Stimulated activated memory B cell treated with anti-CD40 and anti-IgM and Interleukin-4, amounts not matched to agents 10 μg/mL and 1 μg/mL and 100 μg/mL, for 72 hours (primary cell): ENCODE data around the gene SNX4.
"Not testable (repeated sequence)": the region's sequence is repeated elsewhere in the genome, so short reads cannot be mapped to it uniquely, and the experiment has no call there.

Experiments used
- ATAC-seq: fragments of 150-1000 bp; cut with Tn5 transposase; 2 replicates; pipeline ENCODE4 v1.10.0; 2021
- H3K27ac Mint-ChIP-seq: one replicate; pipeline ENCODE4 v1.8.0; 2022; ENCODE audit warnings: mild to moderate bottlenecking, mixed read lengths
- H3K27me3 Mint-ChIP-seq: one replicate; pipeline ENCODE4 v1.8.0; 2022; ENCODE audit warnings: mixed read lengths
- H3K36me3 Mint-ChIP-seq: one replicate; pipeline ENCODE4 v1.8.0; 2022; ENCODE audit warnings: mixed read lengths
- H3K4me1 Mint-ChIP-seq: one replicate; pipeline ENCODE4 v1.8.0; 2022; ENCODE audit warnings: mixed read lengths
- H3K4me3 Mint-ChIP-seq: one replicate; pipeline ENCODE4 v1.8.0; 2022; ENCODE audit warnings: mild to moderate bottlenecking, moderate library complexity, mixed read lengths
- H3K9me3 Mint-ChIP-seq: one replicate; pipeline ENCODE4 v1.8.0; 2022; ENCODE audit warnings: mixed read lengths

SNX4 gene

GRCh38 chr3:125434582-125435011 is 85.4 kb downstream of the SNX4 start:
- Mint-ChIP-seq H3K36me3 (no peaks in the 10 kb centered on the region), H3K4me1 (peaks cover 8% of the 10 kb centered on the region), H3K9me3 (no peaks in the 10 kb centered on the region), H3K27ac (no peak overlapping the region), H3K4me3 (peak overlapping the region; percentile 8), H3K27me3 (no peaks in the 10 kb centered on the region)
- peak; percentile 77 for ATAC-seq

GRCh38 chr3:125433611-125434041 is 86.4 kb downstream of the SNX4 start:
- peaks cover 8% of the 10 kb centered on the region for H3K4me1 Mint-ChIP-seq
- ATAC-seq = no peak
- H3K4me3 Mint-ChIP-seq = no peak overlapping the region
- no peaks in the 10 kb centered on the region for H3K27me3 Mint-ChIP-seq
- no peaks in the 10 kb centered on the region for H3K9me3 Mint-ChIP-seq
- no peaks in the 10 kb centered on the region for H3K36me3 Mint-ChIP-seq
- H3K27ac Mint-ChIP-seq = no peak overlapping the region

- Mint-ChIP-seq H3K4me1 (peaks cover 8% of the 10 kb centered on the region), H3K27ac (no peak overlapping the region), H3K27me3 (no peaks in the 10 kb centered on the region), H3K36me3 (no peaks in the 10 kb centered on the region), H3K9me3 (no peaks in the 10 kb centered on the region), H3K4me3 (no peak overlapping the region)
- ATAC-seq = no peak
Observed at GRCh38 chr3:125433091-125433534, 86.9 kb downstream of the SNX4 start.

- H3K9me3 Mint-ChIP-seq = no peaks in the 10 kb centered on the region
- ATAC-seq = no peak
- no peaks in the 10 kb centered on the region for H3K36me3 Mint-ChIP-seq
- no peak overlapping the region for H3K27ac Mint-ChIP-seq
- H3K4me1 Mint-ChIP-seq = peaks cover 8% of the 10 kb centered on the region
- no peaks in the 10 kb centered on the region for H3K27me3 Mint-ChIP-seq
- H3K4me3 Mint-ChIP-seq = no peak overlapping the region
Observed at GRCh38 chr3:125431912-125432790, 87.9 kb downstream of the SNX4 start.

- Mint-ChIP-seq H3K4me1 (peaks cover 8% of the 10 kb centered on the region), H3K36me3 (no peaks in the 10 kb centered on the region), H3K27me3 (no peaks in the 10 kb centered on the region), H3K4me3 (no peak overlapping the region), H3K27ac (no peak overlapping the region), H3K9me3 (no peaks in the 10 kb centered on the region)
- no peak for ATAC-seq
Observed at GRCh38 chr3:125431391-125431790, 88.6 kb downstream of the SNX4 start.

- Mint-ChIP-seq H3K36me3 (no peaks in the 10 kb centered on the region), H3K27ac (no peak overlapping the region), H3K4me1 (no peaks in the 10 kb centered on the region), H3K27me3 (no peaks in the 10 kb centered on the region), H3K4me3 (no peak overlapping the region), H3K9me3 (no peaks in the 10 kb centered on the region)
- ATAC-seq = no peak
Observed at GRCh38 chr3:125428216-125428830, 91.7 kb downstream of the SNX4 start.

- no peak overlapping the region for H3K4me3 Mint-ChIP-seq
- no peak overlapping the region for H3K27ac Mint-ChIP-seq
- ATAC-seq = no peak
- H3K36me3 Mint-ChIP-seq = peaks cover 6% of the 10 kb centered on the region
- no peaks in the 10 kb centered on the region for H3K9me3 Mint-ChIP-seq
- H3K4me1 Mint-ChIP-seq = peaks cover 7% of the 10 kb centered on the region
- no peaks in the 10 kb centered on the region for H3K27me3 Mint-ChIP-seq
Observed at GRCh38 chr3:125418306-125418705, 101.7 kb downstream of the SNX4 start.

GRCh38 chr3:125416235-125416634 is 103.8 kb downstream of the SNX4 start:
- ATAC-seq = no peak
- Mint-ChIP-seq H3K4me3 (no peak overlapping the region), H3K36me3 (peaks cover 6% of the 10 kb centered on the region)

GRCh38 chr3:125414669-125415068 is 105.3 kb downstream of the SNX4 start:
- Mint-ChIP-seq H3K9me3 (no peaks in the 10 kb centered on the region), H3K4me1 (peaks cover 4% of the 10 kb centered on the region), H3K36me3 (peaks cover 6% of the 10 kb centered on the region), H3K4me3 (no peak overlapping the region), H3K27ac (no peak overlapping the region), H3K27me3 (peaks cover 30% of the 10 kb centered on the region)
- no peak for ATAC-seq

More at GRCh38 chr3:125416235-125416634, 103.8 kb downstream of the SNX4 start:
- Mint-ChIP-seq H3K27ac (no peak overlapping the region), H3K27me3 (peaks cover 15% of the 10 kb centered on the region), H3K4me1 (peaks cover 7% of the 10 kb centered on the region), H3K9me3 (no peaks in the 10 kb centered on the region)

GRCh38 chr3:125410922-125411321 is 109.1 kb downstream of the SNX4 start:
- ATAC-seq = no peak
- no peak overlapping the region for H3K4me3 Mint-ChIP-seq

GRCh38 chr3:125406070-125406469 is 113.9 kb downstream of the SNX4 start:
- no peak overlapping the region for H3K4me3 Mint-ChIP-seq
- no peaks in the 10 kb centered on the region for H3K4me1 Mint-ChIP-seq
- peaks cover 41% of the 10 kb centered on the region for H3K27me3 Mint-ChIP-seq
- no peak overlapping the region for H3K27ac Mint-ChIP-seq
- H3K36me3 Mint-ChIP-seq = peaks cover 5% of the 10 kb centered on the region
- peaks cover 10% of the 10 kb centered on the region for H3K9me3 Mint-ChIP-seq
- ATAC-seq = no peak

More at GRCh38 chr3:125410922-125411321, 109.1 kb downstream of the SNX4 start:
- Mint-ChIP-seq H3K27ac (no peak overlapping the region), H3K4me1 (no peaks in the 10 kb centered on the region), H3K27me3 (peaks cover 48% of the 10 kb centered on the region), H3K36me3 (no peaks in the 10 kb centered on the region), H3K9me3 (peaks cover 4% of the 10 kb centered on the region)

GRCh38 chr3:125405515-125405914 is 114.5 kb downstream of the SNX4 start:
- H3K4me1 Mint-ChIP-seq, H3K36me3 Mint-ChIP-seq, H3K27ac Mint-ChIP-seq, H3K9me3 Mint-ChIP-seq, ATAC-seq, H3K4me3 Mint-ChIP-seq: not testable (repeated sequence)
- H3K27me3 Mint-ChIP-seq = peaks cover 35% of the 10 kb centered on the region

- Mint-ChIP-seq H3K27ac (no peak overlapping the region), H3K27me3 (peaks cover 18% of the 10 kb centered on the region), H3K4me1 (no peaks in the 10 kb centered on the region), H3K36me3 (peaks cover 5% of the 10 kb centered on the region), H3K4me3 (no peak overlapping the region), H3K9me3 (peaks cover 10% of the 10 kb centered on the region)
- no peak for ATAC-seq
Observed at GRCh38 chr3:125403789-125404188, 116.2 kb downstream of the SNX4 start.

GRCh38 chr3:125402639-125403038 is 117.4 kb downstream of the SNX4 start:
- H3K4me1 Mint-ChIP-seq = no peaks in the 10 kb centered on the region
- peaks cover 22% of the 10 kb centered on the region for H3K27me3 Mint-ChIP-seq
- H3K4me3 Mint-ChIP-seq = no peak overlapping the region
- ATAC-seq = no peak
- peaks cover 10% of the 10 kb centered on the region for H3K9me3 Mint-ChIP-seq
- H3K36me3 Mint-ChIP-seq = peaks cover 5% of the 10 kb centered on the region
- H3K27ac Mint-ChIP-seq = no peak overlapping the region

- Mint-ChIP-seq H3K27ac (no peak overlapping the region), H3K27me3 (peaks cover 32% of the 10 kb centered on the region), H3K4me1 (no peaks in the 10 kb centered on the region), H3K4me3 (no peak overlapping the region), H3K36me3 (peaks cover 5% of the 10 kb centered on the region), H3K9me3 (peaks cover 10% of the 10 kb centered on the region)
- no peak for ATAC-seq
Observed at GRCh38 chr3:125401402-125401801, 118.6 kb downstream of the SNX4 start.

- H3K9me3 Mint-ChIP-seq = no peaks in the 10 kb centered on the region
- ATAC-seq = no peak
- no peak overlapping the region for H3K4me3 Mint-ChIP-seq
- H3K4me1 Mint-ChIP-seq = no peaks in the 10 kb centered on the region
- H3K36me3 Mint-ChIP-seq = no peaks in the 10 kb centered on the region
- H3K27ac Mint-ChIP-seq = no peak overlapping the region
- peaks cover 22% of the 10 kb centered on the region for H3K27me3 Mint-ChIP-seq
Observed at GRCh38 chr3:125398952-125399351, 121.0 kb downstream of the SNX4 start.
